HTR-8/SVneo (cell line): ENCODE measurements around the gene ESYT2.
A peak's percentile ranks its signal among the peaks of the same experiment; 100 is the strongest.

Source experiments
- DNase-seq: peaks from one replicate; pipeline ENCODE4 v3.0.0; 2011; ENCODE audit warnings: low spot score, mixed read lengths; ENCODE audit not compliant: insufficient read length
- FAIRE-seq: peaks from 2 replicates; lab custom pipeline; 2011; peaks lifted over from hg19 to GRCh38; lab: Jason Lieb, UNC

The ESYT2 gene

DNA sequence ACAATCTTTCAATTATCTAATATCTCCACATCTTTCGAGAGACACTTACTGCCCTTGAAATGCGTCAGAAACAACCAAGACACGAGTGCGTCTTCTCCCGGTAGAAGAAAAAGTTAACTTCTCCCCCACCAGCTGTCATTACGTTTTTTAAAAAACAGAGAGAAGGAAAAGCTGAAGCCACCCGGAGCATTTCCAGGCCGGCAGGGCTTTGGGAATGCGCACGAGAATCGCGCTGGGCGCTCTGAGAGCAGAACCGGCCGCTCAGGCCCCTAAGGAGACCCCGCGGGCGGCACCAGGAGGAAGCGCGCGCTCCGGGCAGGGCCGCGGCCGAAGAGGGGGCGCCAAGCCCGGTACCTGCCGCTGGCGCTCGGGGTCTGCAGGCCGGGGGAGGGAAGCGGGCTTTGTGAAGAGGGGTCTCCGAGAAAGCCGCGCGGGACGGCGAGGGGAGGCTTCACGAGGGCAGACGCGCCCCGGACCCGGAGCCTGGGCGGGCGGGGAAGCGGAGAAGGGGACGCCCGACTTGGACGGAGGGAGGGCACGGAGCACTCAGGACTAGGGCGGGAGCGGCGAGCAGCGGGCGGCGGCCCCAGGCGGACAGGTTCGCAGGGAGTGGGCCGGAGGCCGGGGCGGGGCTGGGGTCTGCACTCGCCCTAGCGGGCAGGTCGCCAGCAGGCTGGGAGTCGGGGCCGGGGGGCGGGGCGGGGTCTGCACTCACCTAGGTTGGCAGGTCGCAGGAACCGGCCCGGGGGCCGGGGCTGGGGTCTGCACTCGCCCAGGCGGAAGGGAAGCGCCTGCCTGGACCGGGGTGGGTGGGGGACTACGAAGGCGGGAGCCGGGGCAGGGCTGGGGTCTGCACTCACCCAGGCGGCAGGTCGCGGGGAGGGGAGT is 932 bp downstream of the ESYT2 start:
- DNase-seq = no peak
- no peak for FAIRE-seq

DNA sequence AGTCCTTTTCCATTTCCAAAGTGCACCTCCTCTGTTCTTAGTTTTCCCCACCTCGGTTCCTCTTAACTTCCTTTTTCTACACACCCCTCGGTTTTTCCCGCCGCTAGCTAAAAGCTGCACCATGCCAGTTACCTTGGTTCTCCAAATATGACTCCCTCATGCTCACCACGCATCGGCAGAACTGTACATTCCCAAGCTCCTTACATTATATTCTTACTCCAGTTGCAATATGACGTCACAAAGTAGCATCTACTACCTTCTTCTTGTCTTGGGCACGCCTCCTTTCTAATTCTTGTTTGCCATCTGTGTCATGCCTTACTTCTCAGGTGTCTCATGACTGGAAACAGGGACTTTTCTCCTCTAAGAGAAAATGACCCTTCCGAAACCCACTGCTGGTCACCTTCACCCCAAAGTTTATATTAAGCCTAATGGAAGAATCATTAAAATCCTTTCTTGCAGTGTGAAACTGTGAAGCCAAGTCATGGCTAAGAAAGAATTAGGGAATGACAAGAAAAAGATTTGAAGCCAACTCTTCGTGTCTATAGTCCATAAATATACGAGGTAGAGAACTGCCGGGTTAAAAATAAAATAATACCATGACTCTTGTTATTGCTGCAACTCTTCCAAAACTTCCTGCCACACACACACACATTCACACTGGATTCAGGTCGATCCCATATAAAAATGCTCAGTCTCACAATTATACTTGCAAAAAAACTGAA is 1.7 kb downstream of the ESYT2 start:
- FAIRE-seq (no peak), DNase-seq (no peak)

DNA sequence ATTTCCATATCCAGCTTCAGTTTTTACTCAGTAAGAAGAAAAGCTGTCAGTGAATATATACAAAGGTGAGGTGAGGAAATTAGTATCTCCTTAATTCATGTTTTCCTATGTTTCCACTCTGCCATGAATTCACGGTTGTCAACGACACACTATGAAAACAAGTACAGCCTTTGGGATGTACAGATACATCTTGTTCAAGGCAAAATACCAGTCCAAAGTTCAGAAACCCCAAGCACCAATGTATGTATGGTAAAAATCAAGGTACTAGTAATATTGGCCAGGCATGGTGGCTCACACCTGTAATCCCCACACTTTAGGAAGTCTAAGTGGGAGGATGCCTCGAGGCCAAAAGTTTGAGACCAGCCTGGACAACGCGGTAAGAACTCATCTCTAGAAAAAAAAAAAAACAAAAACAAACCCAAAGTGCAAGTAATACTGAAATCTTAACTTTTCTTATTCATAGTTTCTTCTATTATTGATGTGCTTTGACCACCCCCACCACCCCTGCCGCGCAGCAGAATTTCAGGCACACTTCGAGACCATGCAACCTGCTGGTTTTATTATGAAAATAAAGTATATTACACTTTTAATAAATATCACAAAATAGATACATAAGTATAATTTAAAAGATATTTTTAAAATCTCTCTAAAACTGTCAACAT is 3.5 kb downstream of the ESYT2 start:
- DNase-seq (no peak), FAIRE-seq (no peak)

DNA sequence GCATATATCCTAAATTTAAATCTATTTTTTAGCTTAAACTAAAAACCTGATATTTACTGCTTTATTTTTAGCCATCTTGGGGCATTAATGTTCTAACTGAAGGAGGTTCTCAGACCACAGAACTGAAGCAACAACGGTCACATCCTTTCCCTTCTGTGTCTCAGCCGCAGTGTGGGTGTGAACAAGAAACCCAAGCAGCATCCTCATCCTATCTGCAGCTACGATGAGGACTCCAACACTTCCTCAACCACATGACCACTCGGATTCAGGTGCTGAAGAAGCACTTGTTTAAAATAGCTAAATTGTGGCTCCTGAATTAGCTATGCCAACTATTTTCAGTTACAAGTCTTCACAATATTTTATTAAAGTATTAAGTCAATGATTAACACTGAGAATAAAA is 5.3 kb downstream of the ESYT2 start:
- FAIRE-seq (no peak), DNase-seq (no peak)

DNA sequence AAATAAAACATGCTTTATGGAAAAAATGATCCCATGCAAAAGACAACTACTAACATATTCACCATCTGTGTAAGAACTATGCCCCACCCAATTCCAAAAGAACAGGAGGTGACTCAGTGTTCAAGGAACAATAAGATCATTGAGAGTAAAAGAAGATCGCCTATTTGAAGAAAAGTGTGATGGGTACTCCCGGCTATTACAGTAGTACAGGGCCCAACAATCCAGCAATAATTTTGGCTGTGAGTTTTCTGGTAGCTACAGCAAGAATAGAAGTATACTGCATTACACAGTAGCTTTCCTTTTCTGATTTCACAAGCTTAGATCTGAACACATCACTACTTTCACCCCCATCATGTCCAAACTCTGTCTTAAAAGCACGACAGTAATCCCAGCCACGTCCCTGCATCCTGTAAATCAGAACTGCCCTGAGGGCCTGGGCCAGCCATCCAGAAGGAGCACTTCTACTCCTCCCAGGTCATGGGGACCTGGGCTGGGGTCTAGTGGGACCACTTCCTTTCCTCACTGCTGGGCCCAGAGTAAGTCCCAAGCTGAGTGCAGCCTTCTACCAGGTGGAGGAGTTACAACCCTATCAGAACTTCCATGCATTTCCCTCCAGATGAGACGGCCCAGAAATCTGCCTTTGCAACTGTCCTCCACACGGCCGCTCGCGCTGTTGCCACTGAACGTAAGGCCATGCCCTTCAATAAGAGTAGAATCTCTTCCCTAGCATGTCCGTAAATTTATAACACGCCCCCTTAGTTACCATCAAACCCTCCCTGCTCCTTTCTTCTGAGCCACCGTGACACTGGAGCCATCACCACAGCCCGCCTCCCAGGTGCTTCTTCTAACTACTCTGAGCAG is 7.9 kb downstream of the ESYT2 start:
- no peak for FAIRE-seq
- no peak for DNase-seq

DNA sequence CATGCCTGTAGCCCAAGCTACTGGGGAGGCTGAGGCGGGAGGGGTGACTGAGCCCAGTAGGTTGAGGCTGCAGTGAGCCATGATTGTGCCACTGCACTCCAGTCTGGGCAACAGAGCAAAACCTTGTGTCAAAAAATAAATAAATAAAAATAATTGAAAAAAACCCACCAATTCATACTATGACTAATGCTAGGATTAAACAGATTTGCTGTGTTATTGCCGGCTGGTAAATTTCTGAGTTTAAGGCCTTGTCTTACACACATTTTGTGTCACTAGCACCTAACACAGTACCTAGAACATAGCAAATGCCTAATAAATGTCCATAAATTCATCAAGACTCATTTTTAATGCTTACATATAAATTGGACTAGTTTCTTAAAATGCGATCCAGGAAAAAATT is 8.7 kb downstream of the ESYT2 start:
- FAIRE-seq (no peak), DNase-seq (no peak)

DNA sequence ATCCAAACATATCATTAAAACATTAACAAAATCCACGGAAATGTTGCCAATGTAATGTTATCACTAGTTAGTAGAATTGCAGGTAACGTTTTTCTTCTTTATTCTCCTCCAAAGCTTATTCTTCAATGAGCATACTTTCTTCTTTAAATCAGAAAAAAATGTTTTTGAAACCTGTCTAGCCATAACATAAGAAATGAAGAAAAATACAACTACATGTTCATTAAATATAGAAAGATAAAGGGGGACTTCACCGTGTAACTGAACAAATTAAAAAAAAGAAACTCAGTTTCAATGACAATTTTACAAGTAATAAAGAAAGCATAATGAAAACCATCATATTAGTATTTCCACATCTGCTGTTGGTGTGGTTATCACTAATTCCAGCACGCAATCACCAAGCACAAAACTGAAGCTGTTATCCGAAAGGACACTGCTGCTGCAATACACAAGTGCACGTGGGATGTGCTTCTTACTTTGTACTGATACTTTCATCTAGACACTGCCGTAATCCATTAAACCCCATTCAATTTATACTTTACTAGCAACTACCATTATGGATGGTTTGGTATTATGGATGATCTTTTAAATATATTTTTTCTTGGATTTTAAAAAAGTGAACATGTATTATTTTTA is 9.6 kb downstream of the ESYT2 start:
- FAIRE-seq (no peak), DNase-seq (no peak)

DNA sequence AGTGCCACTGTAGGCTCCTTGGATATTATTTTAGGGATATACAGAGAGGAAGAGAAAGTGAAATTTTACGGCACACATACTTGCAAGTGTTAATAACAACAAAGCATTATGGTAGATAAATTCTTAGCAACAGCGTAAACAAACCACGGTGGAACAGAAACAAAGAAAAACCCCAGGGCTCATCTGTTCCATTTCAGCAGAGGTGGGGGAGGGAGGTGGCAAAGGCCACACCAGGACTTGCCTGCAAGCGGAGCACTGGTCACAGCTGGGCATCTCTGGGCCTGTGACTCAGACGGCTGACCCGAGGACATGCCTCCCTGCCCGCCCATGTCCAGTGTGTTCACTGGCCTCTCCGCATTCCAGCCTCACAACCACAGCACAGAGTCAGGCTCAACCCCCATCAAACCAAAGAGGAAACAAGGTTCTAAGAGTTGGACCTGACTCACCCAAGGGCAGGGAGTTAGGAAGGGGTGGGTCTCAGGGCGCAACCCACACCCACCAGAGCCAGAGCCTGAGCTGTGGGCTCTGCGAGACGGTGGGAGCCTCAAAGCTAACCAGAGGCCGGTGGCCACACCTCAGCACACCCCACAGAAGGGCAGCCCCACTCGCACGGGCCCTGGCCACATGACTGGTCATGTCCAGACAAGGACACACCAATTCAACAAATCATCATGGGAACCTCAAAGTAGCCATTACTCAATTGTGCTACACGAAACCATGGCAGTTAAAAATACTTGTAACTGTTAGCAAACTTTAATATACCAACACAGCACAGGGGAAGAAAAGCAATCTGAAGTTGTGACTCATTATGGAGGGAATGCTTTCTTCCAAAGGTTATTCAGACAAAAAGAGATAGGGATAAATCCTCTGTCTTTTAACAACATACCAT is 10.7 kb downstream of the ESYT2 start:
- FAIRE-seq = peak; percentile 83
- peak; percentile 89 for DNase-seq

DNA sequence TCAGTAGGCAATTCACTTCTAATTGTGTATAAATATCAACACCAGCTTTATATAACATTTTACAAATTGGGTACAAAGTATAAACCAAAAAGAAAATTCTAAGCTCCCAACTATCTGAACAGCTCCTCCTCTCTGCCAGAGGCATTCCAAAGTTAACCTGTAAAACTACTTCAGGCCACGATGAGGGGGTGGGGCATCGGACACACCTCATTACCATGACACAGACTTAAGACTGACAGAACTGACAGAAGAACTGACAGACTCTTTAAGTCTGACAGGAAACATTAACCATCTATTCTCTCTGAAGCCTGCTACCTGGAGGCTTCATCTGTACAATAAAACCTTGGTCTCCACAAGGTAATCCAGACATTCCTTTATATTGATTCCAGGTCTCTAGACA is 12.3 kb downstream of the ESYT2 start:
- FAIRE-seq = no peak
- no peak for DNase-seq

DNA sequence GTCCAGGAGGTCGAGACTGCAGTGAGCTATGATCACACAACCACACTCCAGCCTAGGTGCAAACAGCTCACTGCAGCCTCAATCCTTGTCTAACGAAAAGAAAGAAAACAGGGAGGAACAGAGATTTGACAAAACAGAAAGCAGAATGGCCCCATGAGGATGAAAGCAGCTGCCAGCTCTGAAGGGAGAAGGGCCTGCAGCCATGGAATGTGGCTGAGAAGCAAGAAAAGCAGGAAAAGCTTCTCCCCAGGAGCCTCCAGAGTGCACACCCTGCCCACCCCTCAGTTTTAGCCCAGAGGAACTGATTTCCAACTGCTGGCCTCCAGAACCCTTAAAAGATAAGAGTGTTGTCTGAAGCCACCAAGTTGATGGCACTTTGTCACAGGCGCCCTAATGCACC is 13.0 kb downstream of the ESYT2 start:
- DNase-seq (no peak), FAIRE-seq (no peak)

DNA sequence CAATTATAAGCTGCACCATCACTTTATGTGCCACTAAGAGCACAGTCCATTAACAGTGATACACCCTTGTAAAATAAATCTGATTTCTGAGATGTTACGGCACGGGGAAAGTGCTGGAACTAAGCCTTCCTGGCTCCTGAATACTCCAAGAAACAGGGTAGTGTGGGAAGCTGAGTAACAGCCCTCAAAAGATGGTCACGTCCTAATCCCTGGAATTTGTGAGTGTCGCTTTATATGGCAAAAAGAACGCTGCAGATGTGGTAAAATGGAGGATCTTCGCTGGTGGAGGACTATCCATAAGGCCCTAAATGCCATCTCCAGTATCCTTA is 13.5 kb downstream of the ESYT2 start:
- FAIRE-seq (no peak), DNase-seq (no peak)

DNA sequence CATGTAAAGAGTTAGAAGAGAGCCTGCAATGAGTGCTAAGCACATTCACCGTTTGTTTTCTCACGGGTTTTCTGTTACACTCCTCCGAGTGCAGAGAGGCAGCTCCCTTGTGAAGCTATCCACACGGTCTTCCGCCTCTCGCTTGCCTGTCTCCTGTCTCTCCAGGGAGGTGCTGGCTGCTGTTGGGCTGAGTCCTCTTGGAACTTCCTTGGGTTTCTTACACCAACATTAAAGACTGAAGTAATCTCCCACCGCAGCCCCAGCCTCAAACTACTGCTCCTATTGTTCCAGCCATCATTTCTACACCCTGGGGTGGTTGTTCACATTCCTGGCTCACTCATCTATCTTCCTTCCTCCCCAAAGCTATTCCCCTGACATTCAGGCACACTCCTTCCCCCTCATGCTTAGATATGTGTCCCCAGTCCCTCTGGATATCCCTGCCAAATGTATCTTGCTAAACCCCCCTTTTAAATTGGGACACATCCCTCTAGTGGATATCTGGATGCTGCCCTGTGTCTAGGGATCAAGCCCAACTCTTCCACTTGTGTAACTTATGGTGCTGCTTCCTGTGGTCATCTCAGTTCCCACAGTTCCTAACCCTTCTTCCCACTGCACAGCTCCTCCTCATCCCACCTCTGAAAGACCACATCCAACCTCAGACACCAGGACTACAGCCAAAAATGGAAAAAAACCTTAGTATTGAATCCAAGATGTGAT is 14.1 kb downstream of the ESYT2 start:
- no peak for FAIRE-seq
- DNase-seq = no peak

DNA sequence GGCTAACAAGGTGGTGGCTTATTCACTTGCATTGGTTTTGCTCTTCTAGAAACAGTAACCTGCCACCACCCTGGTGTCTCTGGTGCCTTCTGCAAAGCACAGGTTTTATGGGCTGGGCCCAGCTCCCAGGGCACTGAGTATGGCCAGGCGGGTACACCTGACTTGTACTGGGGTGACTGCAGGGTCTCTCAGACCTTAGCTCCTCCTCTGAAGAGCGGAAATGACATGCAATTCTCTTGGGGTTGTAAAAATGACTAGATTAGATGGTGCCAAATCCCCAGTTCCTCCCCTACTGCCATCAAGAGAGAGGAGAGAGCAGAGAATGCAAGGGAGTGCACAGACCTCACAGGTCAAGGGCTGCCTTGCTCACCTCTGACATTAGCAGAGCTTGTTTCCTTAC is 14.7 kb downstream of the ESYT2 start:
- no peak for FAIRE-seq
- no peak for DNase-seq

DNA sequence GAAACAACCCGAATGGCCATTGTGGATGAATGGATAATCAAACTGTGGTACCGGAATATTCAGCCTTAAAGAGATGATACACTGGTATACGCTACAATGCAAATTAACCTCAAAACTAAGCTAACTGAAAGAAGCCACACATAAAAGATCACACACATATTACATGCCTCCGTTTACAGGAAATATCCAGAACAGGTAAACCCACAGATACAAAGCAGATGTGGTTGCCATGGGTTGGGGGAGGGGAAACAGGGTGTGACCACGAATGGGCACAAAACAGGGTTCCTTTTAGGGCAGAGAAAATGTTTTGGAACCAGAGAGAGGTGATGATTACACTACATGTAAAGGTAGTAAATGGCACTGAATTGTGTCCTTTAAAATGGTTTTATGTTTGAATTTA is 16.6 kb downstream of the ESYT2 start:
- DNase-seq (no peak), FAIRE-seq (no peak)

DNA sequence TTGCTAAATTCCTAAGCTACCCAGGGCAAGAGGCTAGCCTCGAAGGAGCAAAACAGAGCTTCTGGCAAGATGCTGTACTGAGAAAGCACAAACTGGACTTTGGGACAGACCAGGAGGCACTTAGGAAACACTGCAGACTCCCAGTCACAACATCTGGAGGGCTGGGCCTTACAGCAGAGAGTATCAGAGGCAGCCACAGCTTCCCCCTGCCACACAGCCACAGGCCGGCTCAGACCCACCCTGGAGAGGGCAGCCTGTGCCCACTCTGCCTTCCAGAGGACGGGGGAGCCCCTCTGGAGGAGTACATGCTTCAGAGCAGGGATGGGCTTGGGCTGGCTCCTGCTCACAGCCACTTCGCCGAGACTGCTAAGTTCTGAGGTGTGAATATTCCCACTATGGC is 17.4 kb downstream of the ESYT2 start:
- no peak for FAIRE-seq
- no peak for DNase-seq

DNA sequence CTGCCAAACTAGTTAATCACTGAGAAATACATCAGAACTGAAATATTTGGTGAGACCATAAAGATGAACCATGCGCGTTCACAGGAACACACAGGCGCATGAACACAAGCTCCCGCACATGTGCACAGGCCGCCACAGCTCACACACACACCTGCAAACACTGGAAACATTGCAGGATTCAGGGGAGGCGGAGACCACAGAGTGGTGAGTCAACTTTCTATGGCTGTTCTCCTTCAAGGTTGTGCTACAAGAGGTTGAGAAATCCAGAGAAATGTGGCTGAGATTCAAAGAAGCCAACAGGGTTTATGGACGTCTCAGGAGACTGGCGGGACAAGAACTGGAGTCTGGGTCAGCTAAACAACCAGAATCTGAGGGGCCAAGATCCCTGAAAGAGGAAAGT is 17.8 kb downstream of the ESYT2 start:
- DNase-seq = no peak
- FAIRE-seq = no peak

DNA sequence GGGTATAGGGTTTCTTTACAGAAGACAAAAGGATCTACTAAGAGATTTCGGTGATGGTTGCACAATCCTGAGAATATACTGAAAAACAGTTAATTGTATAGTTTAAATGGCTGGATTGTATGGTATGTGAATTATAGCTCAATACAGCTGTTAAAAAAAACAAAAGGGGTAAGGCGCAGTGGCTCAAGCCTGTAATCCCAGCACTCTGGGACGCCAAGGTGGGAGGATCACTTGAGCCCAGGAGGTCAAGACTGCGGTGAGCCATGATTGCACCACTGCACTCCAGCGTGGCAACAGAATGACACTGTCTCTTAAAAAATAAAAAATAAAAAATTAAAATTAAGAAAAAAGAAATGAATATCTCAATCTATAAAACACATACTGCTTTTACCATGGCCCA is 18.5 kb downstream of the ESYT2 start:
- no peak for FAIRE-seq
- no peak for DNase-seq

DNA sequence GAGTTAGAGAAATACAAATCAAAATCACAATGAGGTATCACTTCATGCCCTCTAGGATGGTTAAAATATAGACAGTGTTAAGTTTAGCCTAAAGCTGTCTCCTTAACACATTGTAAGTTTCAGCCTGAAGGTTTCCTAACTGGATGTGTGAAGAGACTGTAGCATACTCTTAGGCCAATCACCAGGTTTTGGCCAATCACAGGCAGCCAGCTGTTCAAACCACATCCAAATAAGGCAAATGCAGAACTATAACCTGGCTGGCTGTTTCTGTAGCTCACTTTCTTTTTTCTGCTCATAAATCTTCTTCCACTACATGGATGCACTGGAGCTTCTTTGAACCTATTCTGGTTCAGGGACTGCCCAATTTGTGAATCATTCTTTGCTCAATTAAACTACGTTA is 19.7 kb downstream of the ESYT2 start:
- DNase-seq (no peak), FAIRE-seq (no peak)
